HepG2 (cell line): Measurements from ENCODE around the gene SLC34A3. TPM values are rescaled to one million over a fixed set of nuclear protein-coding genes. Genes with fewer than 3 reads are reported as not detected.

Source experiments
- HNF4A ChIP-seq: sonication (generic); formaldehyde crosslinking; IDR thresholded peaks from 2 replicates; pipeline ENCODE4 v1.4.0; 2020; ENCODE audit warnings: missing genetic modification reagents
- MED13 ChIP-seq: sonication (generic); formaldehyde crosslinking; IDR thresholded peaks from 2 replicates; pipeline ENCODE4 v1.5.0; 2020; ENCODE audit warnings: missing genetic modification reagents
- PAX8 ChIP-seq: sonication (generic); formaldehyde crosslinking; IDR thresholded peaks from 2 replicates; pipeline ENCODE4 v1.8.0; 2022; ENCODE audit warnings: mild to moderate bottlenecking, missing genetic modification reagents, borderline replicate concordance
- SAP130 ChIP-seq: IDR thresholded peaks from 2 replicates; pipeline ENCODE4 v1.6.1; 2016; ENCODE audit warnings: low read depth
- ZFY ChIP-seq: sonication (generic); formaldehyde crosslinking; IDR thresholded peaks from 2 replicates; pipeline ENCODE4 v1.4.0; 2020; ENCODE audit warnings: missing genetic modification reagents
- ZNF274 ChIP-seq: sonication (generic); formaldehyde crosslinking; IDR thresholded peaks from 2 replicates; pipeline ENCODE4 v1.5.1; 2020; ENCODE audit warnings: mild to moderate bottlenecking, missing genetic modification reagents
- ZNF703 ChIP-seq: sonication (generic); formaldehyde crosslinking; IDR thresholded peaks from 2 replicates; pipeline ENCODE4 v1.5.1; 2020; ENCODE audit warnings: missing genetic modification reagents, mild to moderate bottlenecking, moderate library complexity, borderline replicate concordance
- polyA plus RNA-seq, 8 experiments: library from polyadenylated mRNA; depleted of rRNA in 3 of 8; stranded (reverse) in 7 of 8; unstranded in 1 of 8; fragments of >200 nt; fragmentation: Illumina TruSeq in 4 of 8; extraction: Trizol in 4 of 8; gene quantifications; 2 replicates each; pipeline versions ENCODE4 v1.2.1 to v1.2.3, GENCODE V29; 2011 to 2016; ENCODE audit warnings: low read depth in 4 of 8, missing spikeins in 1 of 8, mixed read lengths in 1 of 8; ENCODE audit not compliant: insufficient read depth in 1 of 8
- total RNA-seq, 5 experiments: library from RNA; depleted of rRNA; stranded (reverse); fragments of >200 nt; fragmentation: Illumina TruSeq; extraction: Trizol; gene quantifications; 2 replicates each; pipeline ENCODE4 v1.2.3, GENCODE V29; 2016; ENCODE audit warnings: low read depth in 1 of 5
- TF ChIP-seq, protein P1 (sequence below): sonication (generic); formaldehyde crosslinking; IDR thresholded peaks from 2 replicates; pipeline ENCODE4 v1.5.0; 2020; ENCODE audit warnings: mild to moderate bottlenecking, missing genetic modification reagents
- TF ChIP-seq, protein P2 (sequence below): sonication (generic); formaldehyde crosslinking; IDR thresholded peaks from 2 replicates; pipeline ENCODE4 v1.4.0; 2020; ENCODE audit warnings: missing genetic modification reagents
- TF ChIP-seq, protein P3 (sequence below): sonication (generic); formaldehyde crosslinking; IDR thresholded peaks from 2 replicates; pipeline ENCODE4 v1.5.0; 2020; ENCODE audit warnings: mild to moderate bottlenecking, missing genetic modification reagents
- TF ChIP-seq, protein P4 (sequence below): sonication (generic); formaldehyde crosslinking; IDR thresholded peaks from 2 replicates; pipeline ENCODE4 v1.4.0; 2020; ENCODE audit warnings: missing genetic modification reagents
- TF ChIP-seq, protein P5 (sequence below): sonication (generic); formaldehyde crosslinking; conservative IDR thresholded peaks from 2 replicates; pipeline ENCODE4 v1.4.0; 2020; ENCODE audit warnings: missing genetic modification reagents
- TF ChIP-seq, protein P6 (sequence below): IDR thresholded peaks from 2 replicates; pipeline ENCODE4 v1.6.1; 2016

SLC34A3 gene
- total and polyA plus RNA-seq, 2 of the 13 experiments (the other 11 are each of a cell fraction or from before 2014, with no cell fraction given): 0.07 to 1.0 TPM

DNA sequence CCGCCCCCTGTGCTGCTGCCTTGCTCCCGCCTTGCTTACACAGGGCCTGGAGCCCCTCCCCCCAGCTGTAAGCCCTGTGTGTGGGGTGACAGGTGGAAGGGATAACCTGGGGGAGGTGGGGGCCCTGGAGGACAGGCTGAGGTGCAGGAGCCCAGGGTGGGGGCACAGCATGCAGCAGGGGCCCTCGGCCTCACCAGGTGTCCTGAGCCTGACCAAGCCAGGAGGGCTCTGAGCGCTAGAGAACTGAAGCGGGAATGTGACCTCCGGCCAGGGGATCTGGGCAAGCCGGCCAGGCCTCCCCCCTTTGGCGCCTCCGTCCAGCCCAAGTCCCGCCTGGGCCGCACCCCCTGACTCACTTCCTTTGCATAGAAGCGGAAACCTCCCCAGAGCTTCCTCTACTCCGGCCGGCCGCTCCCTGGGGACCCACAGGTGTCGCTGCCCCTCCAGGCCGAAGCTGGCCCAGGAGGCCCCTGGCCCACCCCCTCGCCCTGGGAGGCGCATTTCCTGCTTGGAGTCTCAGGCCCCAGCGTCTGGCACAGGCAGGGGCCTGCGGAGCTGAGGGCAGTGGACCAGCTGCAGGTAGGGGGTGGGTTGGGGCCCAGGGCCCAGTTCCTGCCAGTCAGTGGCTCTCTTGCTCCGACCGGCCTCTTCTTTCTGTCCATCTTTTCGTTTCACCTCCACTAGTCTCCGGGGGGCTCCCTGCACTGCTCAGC lies 46.8 kb downstream of the SLC34A3 start, which contains the start of gene TOR4A (continued):
- TF ChIP-seq, protein P1, sequence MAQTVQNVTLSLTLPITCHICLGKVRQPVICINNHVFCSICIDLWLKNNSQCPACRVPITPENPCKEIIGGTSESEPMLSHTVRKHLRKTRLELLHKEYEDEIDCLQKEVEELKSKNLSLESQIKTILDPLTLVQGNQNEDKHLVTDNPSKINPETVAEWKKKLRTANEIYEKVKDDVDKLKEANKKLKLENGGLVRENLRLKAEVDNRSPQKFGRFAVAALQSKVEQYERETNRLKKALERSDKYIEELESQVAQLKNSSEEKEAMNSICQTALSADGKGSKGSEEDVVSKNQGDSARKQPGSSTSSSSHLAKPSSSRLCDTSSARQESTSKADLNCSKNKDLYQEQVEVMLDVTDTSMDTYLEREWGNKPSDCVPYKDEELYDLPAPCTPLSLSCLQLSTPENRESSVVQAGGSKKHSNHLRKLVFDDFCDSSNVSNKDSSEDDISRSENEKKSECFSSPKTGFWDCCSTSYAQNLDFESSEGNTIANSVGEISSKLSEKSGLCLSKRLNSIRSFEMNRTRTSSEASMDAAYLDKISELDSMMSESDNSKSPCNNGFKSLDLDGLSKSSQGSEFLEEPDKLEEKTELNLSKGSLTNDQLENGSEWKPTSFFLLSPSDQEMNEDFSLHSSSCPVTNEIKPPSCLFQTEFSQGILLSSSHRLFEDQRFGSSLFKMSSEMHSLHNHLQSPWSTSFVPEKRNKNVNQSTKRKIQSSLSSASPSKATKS (CRISPR knock-in tag): 0 out of 2 replicates have a peak, but pooled peaks have one; percentile 47
- TF ChIP-seq, protein P2, sequence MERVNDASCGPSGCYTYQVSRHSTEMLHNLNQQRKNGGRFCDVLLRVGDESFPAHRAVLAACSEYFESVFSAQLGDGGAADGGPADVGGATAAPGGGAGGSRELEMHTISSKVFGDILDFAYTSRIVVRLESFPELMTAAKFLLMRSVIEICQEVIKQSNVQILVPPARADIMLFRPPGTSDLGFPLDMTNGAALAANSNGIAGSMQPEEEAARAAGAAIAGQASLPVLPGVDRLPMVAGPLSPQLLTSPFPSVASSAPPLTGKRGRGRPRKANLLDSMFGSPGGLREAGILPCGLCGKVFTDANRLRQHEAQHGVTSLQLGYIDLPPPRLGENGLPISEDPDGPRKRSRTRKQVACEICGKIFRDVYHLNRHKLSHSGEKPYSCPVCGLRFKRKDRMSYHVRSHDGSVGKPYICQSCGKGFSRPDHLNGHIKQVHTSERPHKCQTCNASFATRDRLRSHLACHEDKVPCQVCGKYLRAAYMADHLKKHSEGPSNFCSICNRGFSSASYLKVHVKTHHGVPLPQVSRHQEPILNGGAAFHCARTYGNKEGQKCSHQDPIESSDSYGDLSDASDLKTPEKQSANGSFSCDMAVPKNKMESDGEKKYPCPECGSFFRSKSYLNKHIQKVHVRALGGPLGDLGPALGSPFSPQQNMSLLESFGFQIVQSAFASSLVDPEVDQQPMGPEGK (CRISPR knock-in tag): peak; percentile 94
- TF ChIP-seq, protein P3, sequence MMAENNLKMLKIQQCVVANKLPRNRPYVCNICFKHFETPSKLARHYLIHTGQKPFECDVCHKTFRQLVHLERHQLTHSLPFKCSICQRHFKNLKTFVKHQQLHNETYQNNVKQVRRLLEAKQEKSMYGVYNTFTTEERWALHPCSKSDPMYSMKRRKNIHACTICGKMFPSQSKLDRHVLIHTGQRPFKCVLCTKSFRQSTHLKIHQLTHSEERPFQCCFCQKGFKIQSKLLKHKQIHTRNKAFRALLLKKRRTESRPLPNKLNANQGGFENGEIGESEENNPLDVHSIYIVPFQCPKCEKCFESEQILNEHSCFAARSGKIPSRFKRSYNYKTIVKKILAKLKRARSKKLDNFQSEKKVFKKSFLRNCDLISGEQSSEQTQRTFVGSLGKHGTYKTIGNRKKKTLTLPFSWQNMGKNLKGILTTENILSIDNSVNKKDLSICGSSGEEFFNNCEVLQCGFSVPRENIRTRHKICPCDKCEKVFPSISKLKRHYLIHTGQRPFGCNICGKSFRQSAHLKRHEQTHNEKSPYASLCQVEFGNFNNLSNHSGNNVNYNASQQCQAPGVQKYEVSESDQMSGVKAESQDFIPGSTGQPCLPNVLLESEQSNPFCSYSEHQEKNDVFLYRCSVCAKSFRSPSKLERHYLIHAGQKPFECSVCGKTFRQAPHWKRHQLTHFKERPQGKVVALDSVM (CRISPR knock-in tag): peak; percentile 78
- no peak; the same call in 1 of the 2 replicates for TF ChIP-seq ZNF274 (CRISPR knock-in tag)
- TF ChIP-seq, protein P4, sequence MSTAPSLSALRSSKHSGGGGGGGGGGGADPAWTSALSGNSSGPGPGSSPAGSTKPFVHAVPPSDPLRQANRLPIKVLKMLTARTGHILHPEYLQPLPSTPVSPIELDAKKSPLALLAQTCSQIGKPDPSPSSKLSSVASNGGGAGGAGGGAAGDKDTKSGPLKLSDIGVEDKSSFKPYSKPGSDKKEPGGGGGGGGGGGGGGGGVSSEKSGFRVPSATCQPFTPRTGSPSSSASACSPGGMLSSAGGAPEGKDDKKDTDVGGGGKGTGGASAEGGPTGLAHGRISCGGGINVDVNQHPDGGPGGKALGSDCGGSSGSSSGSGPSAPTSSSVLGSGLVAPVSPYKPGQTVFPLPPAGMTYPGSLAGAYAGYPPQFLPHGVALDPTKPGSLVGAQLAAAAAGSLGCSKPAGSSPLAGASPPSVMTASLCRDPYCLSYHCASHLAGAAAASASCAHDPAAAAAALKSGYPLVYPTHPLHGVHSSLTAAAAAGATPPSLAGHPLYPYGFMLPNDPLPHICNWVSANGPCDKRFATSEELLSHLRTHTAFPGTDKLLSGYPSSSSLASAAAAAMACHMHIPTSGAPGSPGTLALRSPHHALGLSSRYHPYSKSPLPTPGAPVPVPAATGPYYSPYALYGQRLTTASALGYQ (CRISPR knock-in tag): peak; percentile 51; the same call in 1 of the 2 replicates
- peak; percentile 96 for TF ChIP-seq SAP130 (CRISPR knock-in tag)
- TF ChIP-seq, protein P5, sequence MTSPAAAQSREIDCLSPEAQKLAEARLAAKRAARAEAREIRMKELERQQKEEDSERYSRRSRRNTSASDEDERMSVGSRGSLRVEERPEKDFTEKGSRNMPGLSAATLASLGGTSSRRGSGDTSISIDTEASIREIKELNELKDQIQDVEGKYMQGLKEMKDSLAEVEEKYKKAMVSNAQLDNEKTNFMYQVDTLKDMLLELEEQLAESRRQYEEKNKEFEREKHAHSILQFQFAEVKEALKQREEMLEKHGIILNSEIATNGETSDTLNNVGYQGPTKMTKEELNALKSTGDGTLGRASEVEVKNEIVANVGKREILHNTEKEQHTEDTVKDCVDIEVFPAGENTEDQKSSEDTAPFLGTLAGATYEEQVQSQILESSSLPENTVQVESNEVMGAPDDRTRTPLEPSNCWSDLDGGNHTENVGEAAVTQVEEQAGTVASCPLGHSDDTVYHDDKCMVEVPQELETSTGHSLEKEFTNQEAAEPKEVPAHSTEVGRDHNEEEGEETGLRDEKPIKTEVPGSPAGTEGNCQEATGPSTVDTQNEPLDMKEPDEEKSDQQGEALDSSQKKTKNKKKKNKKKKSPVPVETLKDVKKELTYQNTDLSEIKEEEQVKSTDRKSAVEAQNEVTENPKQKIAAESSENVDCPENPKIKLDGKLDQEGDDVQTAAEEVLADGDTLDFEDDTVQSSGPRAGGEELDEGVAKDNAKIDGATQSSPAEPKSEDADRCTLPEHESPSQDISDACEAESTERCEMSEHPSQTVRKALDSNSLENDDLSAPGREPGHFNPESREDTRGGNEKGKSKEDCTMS (CRISPR knock-in tag): no peak
- TF ChIP-seq ZNF703: no peak; the same call in 1 of the 2 replicates
- no peak; the same call in 1 of the 2 replicates for TF ChIP-seq MED13 (CRISPR knock-in tag)
- TF ChIP-seq, protein P6, sequence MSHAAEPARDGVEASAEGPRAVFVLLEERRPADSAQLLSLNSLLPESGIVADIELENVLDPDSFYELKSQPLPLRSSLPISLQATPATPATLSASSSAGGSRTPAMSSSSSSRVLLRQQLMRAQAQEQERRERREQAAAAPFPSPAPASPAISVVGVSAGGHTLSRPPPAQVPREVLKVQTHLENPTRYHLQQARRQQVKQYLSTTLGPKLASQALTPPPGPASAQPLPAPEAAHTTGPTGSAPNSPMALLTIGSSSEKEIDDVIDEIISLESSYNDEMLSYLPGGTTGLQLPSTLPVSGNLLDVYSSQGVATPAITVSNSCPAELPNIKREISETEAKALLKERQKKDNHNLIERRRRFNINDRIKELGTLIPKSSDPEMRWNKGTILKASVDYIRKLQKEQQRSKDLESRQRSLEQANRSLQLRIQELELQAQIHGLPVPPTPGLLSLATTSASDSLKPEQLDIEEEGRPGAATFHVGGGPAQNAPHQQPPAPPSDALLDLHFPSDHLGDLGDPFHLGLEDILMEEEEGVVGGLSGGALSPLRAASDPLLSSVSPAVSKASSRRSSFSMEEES (CRISPR knock-in tag): peak; percentile 58
- TF ChIP-seq ZFY (CRISPR knock-in tag): peak; percentile 95
- no peak for TF ChIP-seq PAX8 (CRISPR knock-in tag)
- TF ChIP-seq HNF4A (CRISPR knock-in tag): 0 out of 2 replicates have a peak, but pooled peaks have one; percentile 31
